NT2/D1 (cell line): ENCODE data around the gene FMNL2.

Experiments used
- DNase-seq: peaks from one replicate; pipeline ENCODE4 v3.0.0-alpha.2; 2011; ENCODE audit warnings: low read depth, low spot score
- H3K27me3 ChIP-seq: 2 replicates; pipeline ENCODE4 v1.6.0; 2011; ENCODE audit warnings: mild to moderate bottlenecking; ENCODE audit not compliant: insufficient read length, insufficient read depth
- H3K36me3 ChIP-seq: 2 replicates; pipeline ENCODE4 v1.6.1; 2011; ENCODE audit warnings: mild to moderate bottlenecking, low read length, mixed read lengths; ENCODE audit not compliant: insufficient read depth, insufficient read length
- H3K4me1 ChIP-seq: 2 replicates; pipeline ENCODE4 v1.5.1; 2011; ENCODE audit not compliant: insufficient read depth, insufficient read length
- H3K4me3 ChIP-seq: 2 replicates; pipeline ENCODE4 v1.5.1; 2011; ENCODE audit warnings: low read depth; ENCODE audit not compliant: insufficient read length
- H3K9ac ChIP-seq: 2 replicates; pipeline ENCODE4 v1.6.0; 2011; ENCODE audit warnings: low read depth; ENCODE audit not compliant: insufficient read length
- H3K9me3 ChIP-seq: 2 replicates; pipeline ENCODE4 v1.5.1; 2011; ENCODE audit warnings: mild to moderate bottlenecking, low read length; ENCODE audit not compliant: insufficient read depth
- SUZ12 ChIP-seq: IDR thresholded peaks from 2 replicates; pipeline ENCODE4 v1.6.1; 2011; ENCODE audit not compliant: insufficient read length, insufficient read depth; ENCODE audit errors: extremely low read depth
- YY1 ChIP-seq: IDR thresholded peaks from 2 replicates; pipeline ENCODE4 v1.6.1; 2011; ENCODE audit not compliant: insufficient read length, insufficient read depth
- ZNF274 ChIP-seq: IDR thresholded peaks from 2 replicates; pipeline ENCODE4 v1.6.1; 2011; ENCODE audit warnings: mild to moderate bottlenecking, low read depth, low read length

Gene FMNL2

GRCh38 chr2:152638590-152638989, 303.6 kb downstream of the FMNL2 start:
- Histone ChIP-seq H3K4me1 (no peaks in the 10 kb centered on the region), H3K27me3 (no peaks in the 10 kb centered on the region), H3K36me3 (peaks cover 50% of the 10 kb centered on the region), H3K9ac (no peak overlapping the region), H3K9me3 (no peaks in the 10 kb centered on the region), H3K4me3 (no peak overlapping the region)
- DNase-seq = no peak
- TF ChIP-seq SUZ12 (no peak), ZNF274 (no peak), YY1 (no peak)

DNA sequence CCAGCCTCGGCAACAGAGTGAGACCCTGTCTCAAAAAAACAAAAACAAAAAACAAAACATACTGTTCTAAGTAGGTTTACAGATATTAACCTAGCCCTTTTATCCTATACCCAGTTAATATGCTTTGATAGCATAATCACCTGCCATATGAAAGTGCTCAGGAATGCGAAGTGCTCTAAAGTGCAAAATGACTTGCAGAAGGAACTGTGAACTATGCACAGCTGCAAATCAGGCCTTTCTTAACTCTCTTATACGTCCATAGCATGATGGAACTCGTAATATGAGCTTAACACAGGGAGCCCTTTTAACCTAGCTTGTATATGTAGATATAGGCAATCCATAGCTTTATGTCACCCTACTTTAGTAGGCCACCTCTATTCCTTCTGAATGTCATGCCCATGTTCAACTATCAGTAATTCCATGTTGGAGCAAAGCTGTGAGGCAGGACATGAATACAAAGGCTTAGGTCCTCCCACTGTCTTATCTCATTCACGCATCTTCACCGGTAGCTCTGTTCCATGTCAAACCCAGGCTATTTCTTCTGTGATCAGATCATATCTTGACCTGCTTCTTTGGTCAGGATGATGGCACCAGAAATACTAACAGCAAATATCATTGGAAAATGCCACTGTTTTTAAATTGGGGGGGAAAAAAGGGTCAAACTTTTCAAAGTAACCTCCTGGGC, 309.4 kb downstream of the FMNL2 start:
- no peak for TF ChIP-seq SUZ12
- TF ChIP-seq YY1 = no peak
- TF ChIP-seq ZNF274 = no peak
- DNase-seq = no peak
- no peaks in the 10 kb centered on the region for H3K4me1 ChIP-seq
- H3K27me3 ChIP-seq = no peaks in the 10 kb centered on the region
- H3K9ac ChIP-seq = no peak overlapping the region
- peaks cover 59% of the 10 kb centered on the region for H3K36me3 ChIP-seq
- no peaks in the 10 kb centered on the region for H3K9me3 ChIP-seq
- no peak overlapping the region for H3K4me3 ChIP-seq

DNA sequence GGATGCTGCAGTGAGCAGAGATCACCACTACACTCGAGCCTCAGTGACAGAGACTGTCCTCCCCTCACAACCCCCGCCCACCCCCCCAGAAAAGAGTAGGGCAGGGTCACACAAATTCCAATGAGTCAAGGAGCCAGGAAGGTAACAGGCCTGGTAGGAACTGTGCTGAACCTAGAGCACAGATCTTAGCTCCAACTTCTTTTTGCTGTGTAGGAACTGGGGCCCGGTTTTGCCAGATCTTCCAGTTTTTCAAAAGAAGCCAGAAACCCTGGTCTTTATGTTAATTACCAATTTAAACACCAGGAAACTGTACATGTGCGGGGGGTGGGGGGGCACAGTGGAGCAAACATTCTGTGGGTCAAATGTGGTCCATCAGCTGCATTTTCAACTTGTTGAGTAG, 311.3 kb downstream of the FMNL2 start:
- Histone ChIP-seq H3K36me3 (peaks cover 60% of the 10 kb centered on the region), H3K4me3 (no peak overlapping the region), H3K27me3 (no peaks in the 10 kb centered on the region), H3K9me3 (no peaks in the 10 kb centered on the region), H3K4me1 (no peaks in the 10 kb centered on the region), H3K9ac (no peak overlapping the region)
- no peak for DNase-seq
- TF ChIP-seq ZNF274 (no peak), SUZ12 (no peak), YY1 (no peak)

- H3K27me3 ChIP-seq = no peaks in the 10 kb centered on the region
- H3K36me3 ChIP-seq = peaks cover 59% of the 10 kb centered on the region
- no peaks in the 10 kb centered on the region for H3K9me3 ChIP-seq
- no peak overlapping the region for H3K9ac ChIP-seq
- DNase-seq = no peak
- H3K4me3 ChIP-seq = no peak overlapping the region
- TF ChIP-seq ZNF274 = no peak
- no peak for TF ChIP-seq SUZ12
- no peak for TF ChIP-seq YY1
- H3K4me1 ChIP-seq = no peaks in the 10 kb centered on the region
Observed at GRCh38 chr2:152646775-152647174, 311.8 kb downstream of the FMNL2 start.

GRCh38 chr2:152647552-152647951, 312.6 kb downstream of the FMNL2 start:
- TF ChIP-seq SUZ12 (no peak), ZNF274 (no peak), YY1 (no peak)
- no peak for DNase-seq
- no peaks in the 10 kb centered on the region for H3K27me3 ChIP-seq
- H3K9ac ChIP-seq = no peak overlapping the region
- no peaks in the 10 kb centered on the region for H3K4me1 ChIP-seq
- H3K36me3 ChIP-seq = peaks cover 61% of the 10 kb centered on the region
- no peaks in the 10 kb centered on the region for H3K9me3 ChIP-seq
- H3K4me3 ChIP-seq = no peak overlapping the region

DNA sequence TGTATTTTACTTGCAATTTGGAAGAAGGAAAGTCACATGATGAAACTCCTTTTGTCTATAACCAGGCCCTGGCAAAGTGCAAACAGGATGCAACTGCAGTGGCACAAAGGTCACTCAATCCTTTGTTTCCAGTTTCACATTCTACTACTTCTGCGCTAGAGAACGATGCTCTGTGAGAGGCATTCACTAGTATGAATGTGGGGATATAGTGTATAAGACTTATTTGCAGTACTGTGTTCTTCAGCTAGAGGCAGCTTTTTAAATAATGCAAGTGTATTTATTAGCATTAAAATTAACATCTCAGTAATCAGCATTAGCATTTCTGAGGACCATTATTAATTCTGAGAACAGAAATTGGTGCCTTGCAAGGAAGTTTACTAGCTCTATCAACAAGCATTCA, 313.4 kb downstream of the FMNL2 start:
- Histone ChIP-seq H3K9ac (no peak overlapping the region), H3K4me3 (no peak overlapping the region), H3K4me1 (no peaks in the 10 kb centered on the region), H3K9me3 (no peaks in the 10 kb centered on the region), H3K27me3 (no peaks in the 10 kb centered on the region), H3K36me3 (peaks cover 68% of the 10 kb centered on the region)
- TF ChIP-seq SUZ12 = no peak
- TF ChIP-seq YY1 = no peak
- TF ChIP-seq ZNF274 = no peak
- DNase-seq = no peak

DNA sequence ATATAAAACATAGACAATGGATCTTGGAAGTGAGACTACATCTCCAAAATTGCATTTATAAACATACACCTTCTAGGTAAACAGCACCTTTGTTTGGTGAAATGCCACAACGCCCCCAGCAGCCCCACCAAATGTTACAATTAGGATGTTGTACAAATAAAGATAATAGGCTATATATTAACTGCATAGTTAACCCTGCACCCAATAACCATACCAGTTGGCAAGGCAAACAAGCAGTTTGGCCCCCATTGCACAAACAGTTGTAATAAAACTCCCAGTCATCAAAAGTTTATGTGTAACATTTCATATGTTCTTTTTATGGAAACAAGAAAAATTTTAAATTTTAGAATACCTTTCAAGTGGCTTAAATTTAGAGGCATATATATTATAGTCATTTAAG, 315.0 kb downstream of the FMNL2 start:
- no peaks in the 10 kb centered on the region for H3K9me3 ChIP-seq
- no peaks in the 10 kb centered on the region for H3K27me3 ChIP-seq
- no peak overlapping the region for H3K9ac ChIP-seq
- peaks cover 71% of the 10 kb centered on the region for H3K36me3 ChIP-seq
- DNase-seq = no peak
- no peak overlapping the region for H3K4me3 ChIP-seq
- no peaks in the 10 kb centered on the region for H3K4me1 ChIP-seq
- no peak for TF ChIP-seq SUZ12
- no peak for TF ChIP-seq ZNF274
- TF ChIP-seq YY1 = no peak
